GM19328 (cell line): Measurements from ENCODE around the gene PRR7.

Experiments
- ATAC-seq: cut with Tn5 transposase; IDR thresholded peaks from one replicate; pipeline ENCODE4 v1.9.1; 2021; ENCODE audit warnings: mild to moderate bottlenecking, moderate library complexity; ENCODE audit not compliant: unreplicated experiment

PRR7 gene

DNA sequence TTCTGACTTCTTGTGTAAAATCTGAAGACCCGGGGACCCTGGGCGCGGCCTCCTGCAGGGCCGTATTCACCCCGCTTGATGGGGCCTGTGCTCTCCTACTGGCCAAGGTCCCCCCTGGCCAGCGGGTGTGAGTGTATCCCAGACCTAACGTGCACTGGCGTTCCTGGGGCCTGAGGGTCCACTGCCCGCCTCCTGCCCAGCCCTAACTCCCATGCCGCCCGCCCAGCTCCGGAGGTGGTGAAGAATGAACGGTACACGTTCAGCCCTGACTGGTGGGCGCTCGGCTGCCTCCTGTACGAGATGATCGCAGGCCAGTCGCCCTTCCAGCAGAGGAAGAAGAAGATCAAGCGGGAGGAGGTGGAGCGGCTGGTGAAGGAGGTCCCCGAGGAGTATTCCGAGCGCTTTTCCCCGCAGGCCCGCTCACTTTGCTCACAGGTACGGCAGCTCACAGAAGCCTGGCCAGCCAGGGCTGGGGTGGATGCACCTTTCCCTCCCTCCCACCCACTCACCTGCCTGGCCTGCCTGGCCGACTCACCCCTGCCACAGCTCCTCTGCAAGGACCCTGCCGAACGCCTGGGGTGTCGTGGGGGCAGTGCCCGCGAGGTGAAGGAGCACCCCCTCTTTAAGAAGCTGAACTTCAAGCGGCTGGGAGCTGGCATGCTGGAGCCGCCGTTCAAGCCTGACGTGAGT lies 10.6 kb upstream of the PRR7 start:
- no peak for ATAC-seq

DNA sequence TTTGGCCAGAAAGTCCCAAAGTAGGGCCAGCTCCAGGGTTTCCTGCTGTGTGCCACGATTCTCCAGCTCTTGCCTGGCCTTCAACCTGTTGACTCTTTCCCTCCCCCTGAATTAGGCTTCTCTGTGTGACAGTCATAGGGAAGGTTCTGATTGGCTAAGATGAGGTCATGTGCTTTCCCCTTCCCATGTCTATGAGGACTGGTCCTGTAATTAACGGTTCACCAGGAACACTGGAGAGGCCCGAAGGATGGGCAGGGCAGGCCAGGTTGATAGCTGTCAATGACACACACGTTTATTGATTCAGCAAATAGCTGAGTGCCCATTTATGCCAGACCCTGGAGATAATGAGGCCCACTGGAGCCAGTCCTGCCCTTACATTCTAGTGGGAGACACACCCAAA lies 9.0 kb upstream of the PRR7 start:
- no peak for ATAC-seq

DNA sequence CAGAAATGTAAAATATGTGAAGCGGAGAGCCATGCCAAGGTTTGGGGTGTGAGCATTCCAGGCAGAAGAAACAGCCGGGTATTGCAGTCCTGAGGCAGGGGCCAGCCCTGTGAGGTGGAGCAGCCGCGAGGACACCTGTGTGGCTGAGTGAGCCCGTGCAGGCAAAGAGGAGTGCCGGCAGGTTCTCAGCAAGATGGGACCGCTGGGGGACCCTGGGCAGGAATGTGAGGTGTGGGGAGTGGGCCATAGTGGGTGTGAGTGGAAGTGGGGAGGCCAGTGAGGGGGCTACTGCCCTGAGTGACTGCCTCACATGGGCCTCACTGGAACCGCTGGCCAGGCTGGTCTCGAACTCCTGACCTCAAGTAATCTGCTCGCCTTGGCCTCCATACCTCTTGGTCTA lies 8.1 kb upstream of the PRR7 start:
- ATAC-seq, result no peak

DNA sequence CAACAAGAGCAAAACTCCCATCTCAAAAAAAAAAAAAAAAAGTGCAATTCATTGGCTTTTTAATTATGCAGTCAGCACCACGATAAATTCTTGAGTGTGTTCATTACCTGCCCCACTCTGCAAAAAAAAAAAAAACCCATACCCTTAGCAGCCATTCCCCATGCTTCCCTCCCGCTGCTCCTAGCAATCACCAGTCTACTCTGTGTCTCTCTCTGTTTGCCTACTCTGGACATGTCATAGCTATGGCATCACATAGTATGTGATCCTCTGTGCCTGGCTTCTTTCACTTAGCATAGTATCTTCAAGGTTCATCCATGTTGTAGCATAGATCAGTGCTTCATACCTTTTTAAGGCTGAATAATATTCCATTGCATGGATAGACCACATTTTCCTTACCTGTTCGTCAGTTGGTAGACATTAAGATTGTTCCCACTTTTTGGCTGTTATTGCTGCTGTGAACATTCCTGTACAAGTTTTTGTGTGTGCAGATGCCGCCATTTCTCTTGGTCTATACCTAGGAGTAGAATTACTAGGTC lies 7.0 kb upstream of the PRR7 start:
- ATAC-seq, result no peak

DNA sequence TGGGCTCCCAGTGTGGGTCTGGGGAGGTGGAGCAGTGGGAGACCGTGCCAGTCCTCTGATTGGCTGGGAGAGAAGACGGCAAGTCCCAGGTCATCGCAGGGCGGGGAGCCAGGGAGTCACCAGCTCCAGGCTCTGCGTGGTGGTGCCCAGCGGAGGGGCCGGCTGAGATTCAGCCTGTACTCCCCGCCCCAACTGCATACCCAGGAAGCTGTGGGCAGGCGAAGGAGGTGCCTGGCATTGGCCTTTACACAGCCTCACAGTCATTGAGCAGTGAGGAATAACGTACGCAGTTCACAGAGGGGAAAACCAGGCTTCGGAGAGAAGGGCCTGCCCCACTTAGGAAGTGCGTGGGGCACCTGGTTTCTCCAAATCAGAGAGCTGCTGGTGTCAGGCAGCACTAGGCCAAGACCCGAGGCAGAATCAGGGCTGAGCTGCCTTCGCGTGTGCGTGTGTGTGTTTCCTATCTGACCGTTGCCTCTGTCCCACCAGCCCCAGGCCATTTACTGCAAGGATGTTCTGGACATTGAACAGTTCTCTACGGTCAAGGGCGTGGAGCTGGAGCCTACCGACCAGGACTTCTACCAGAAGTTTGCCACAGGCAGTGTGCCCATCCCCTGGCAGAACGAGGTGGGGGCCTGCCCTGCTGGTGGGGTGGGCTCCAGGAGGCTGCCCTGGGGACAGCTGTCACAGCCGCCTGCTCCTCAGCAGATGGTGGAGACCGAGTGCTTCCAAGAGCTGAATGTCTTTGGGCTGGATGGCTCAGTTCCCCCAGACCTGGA lies 6.2 kb upstream of the PRR7 start:
- no peak for ATAC-seq

DNA sequence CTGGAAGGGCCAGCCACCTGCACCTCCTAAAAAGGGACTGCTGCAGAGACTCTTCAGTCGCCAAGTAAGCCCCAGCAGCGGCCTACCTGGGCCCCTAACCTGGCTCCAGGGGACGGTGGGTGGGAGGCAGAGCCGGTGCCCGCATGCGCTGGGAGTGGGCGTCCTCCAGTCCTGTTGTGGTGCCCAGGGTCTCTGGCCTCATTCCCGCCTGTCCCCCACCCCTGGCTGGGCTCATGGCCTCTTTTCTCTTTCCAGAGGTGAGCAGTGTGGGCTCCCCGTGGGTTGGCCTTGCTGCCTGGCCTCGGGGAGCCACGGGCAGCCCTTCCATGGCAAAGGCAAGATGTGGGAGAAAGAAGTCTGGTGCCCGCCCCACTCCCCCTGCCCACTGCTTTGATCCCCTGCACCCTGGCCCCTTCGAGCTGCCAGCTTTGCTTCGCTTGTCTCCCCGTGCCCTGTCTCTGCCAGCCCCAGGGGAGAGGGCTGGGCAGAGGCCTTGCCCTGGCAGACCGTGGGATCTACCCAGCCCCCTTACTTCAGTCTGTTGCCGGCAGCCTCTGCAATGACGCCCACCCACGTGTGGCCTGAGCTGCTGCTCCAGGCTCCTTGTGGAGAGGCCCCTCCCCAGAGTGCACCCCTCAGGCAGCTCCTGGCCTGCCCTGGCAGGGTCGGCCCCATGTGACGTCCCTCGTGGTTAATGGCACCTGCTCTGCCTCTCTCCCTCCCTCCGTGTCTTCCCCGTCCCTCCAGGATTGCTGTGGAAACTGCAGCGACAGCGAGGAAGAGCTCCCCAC lies 5.4 kb upstream of the PRR7 start:
- ATAC-seq, result no peak

DNA sequence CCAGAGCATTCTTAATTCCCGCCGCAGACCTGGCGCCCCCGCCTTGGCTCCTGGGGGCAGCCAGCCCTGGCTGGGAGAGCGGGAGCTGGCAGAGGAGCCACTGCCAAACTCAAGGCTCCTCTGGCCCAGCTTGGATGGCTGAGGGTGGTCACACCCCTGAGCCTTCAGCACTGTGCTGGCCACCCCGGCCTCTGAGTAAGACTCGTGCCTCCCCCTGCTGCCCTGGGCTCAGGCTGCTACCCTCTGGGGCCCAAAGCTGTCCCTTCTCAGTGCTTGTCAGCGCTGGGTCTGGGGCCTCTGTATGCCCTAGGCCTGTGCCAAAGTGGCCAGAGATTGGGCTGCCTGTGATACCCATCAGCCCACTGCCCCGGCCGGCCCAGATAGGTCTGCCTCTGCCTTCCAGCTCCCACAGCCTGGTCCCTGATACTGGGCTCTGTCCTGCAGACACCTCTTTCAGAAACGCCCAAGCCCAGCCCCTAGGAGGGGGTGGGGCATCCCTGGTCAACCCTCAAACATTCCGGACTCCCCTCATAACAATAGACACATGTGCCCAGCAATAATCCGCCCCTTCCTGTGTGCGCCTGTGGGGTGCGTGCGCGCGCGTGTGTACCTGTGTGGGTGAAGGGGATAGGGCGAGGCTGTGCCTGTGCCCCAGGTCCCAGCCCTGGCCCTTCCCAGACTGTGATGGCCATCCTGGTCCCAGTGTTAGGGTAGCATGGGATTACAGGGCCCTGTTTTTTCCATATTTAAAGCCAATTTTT lies 4.4 kb upstream of the PRR7 start:
- no peak for ATAC-seq

DNA sequence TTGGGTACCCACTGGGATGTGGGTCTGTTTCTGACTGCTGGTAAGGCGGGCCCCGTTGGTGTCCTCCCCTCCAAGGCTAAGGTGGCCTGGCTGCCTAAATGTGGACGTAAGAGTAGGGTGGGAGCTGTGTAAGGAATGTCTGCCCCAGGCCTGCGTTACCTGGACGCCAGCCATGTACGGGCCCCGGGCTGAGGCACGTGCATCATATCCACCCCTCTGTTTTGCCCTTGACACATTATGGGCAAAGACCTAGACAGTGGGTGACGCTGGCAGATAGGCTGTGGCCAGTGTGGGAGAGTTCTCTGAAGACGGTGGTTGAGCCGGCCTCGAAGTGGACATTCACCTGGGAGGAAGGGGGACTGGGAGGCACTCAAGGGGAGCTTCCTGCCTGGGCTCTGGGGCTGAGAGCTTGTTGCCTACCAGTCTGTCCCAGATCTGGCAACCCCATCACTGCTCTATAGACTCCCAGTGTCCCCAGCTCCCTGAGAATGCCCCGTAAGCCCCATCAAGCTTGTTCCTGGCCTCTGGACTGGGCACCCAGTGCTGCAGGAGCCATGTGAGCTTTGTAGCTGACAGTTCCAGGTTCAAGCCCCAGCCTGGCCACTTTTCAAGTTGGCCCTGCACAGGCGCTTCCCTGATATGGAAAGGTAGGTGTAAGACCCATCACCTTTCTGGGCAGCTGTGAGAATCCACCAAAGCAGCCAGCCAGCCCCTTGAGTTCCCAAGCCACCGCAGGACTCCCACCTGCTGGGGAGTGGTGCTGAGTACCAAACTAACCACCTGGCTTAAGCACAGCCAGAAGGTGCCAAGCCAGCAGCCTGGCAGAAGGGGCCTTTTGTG lies 3.2 kb upstream of the PRR7 start:
- ATAC-seq, result no peak

DNA sequence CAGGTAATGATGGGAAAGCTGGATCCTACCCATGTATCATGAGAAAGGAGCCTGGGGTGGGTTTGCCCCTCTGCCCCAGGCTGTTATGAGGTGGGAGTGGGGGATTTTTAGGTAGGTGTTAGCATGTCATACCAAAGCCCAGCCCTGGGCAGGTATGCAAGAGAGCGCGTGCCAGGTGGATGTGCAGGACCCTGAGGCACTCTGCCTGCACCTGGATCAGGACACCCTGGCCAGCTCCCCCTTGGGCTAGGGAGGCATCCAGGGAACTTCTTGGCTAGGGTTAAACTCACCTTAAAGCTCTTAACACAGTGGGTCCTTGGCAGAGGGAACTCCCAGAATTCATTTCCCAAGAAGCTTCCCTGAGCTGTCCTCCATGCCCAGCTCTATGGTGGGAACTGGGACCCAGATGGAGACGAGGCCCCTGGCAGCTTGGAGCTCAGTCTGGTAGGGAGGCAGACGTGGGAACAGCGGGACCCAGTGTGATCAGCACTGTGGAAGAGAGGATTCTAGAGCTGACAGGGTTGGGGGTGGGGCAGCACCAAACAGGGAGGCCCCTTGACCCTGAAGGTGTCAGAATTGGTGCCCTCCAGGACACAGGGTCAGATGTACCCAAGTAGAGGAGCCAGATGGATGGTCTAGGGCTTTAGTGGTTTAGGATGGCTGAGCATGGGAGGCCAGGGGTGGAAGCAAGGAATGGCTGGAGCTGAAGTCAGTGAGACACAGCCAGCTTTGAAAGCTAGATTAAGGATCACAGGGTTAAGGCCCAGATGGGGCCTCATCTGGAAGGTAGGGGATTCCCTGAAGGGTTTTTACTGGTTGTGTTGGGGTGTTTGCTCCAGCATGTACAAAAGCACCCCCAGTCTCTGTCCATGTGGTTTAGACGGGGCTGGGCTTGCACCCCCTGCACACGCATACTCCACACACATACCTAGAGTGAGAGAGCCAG lies 2.2 kb upstream of the PRR7 start:
- no peak for ATAC-seq

DNA sequence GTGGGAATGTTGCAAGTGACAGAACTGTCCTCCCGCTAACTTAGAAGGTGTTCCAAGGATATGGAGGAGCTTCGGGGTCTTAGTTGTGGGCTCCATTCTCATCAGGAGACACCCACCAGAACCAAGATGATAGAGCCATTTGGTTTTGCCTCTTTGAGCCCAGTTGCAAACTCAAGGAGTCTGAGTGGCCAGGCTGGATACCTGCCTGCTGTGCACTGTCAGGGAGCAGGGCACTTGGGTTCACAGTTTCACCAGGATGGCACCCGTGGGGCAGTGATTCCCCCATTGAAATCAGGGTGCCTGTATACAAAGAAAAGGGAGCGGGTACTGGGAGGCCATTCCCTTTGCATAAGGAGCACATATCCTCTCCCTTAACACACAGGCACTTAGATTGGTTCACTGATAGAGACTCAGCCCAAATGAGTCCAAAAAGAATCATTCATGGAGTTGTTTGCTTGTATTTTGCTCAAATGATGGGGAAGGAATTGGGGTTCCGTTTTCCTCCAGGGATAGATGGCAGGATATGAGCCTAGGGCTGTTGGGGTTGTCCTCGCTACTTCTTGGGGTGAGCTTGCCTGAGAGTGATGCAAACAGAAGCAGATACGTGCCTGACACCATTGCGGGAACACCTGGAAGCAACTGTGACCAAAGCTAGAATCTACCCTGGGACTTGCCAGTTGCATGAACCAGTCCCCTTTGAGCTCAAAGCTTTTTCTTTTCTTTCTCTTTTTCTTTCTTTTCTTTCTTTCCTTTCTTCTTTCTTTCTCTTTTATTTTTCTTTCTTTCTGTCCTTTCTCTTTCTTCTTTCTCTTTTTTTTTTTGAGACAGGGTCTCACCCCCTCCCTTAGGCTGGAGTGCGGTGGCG lies 1.3 kb upstream of the PRR7 start:
- ATAC-seq, result no peak

DNA sequence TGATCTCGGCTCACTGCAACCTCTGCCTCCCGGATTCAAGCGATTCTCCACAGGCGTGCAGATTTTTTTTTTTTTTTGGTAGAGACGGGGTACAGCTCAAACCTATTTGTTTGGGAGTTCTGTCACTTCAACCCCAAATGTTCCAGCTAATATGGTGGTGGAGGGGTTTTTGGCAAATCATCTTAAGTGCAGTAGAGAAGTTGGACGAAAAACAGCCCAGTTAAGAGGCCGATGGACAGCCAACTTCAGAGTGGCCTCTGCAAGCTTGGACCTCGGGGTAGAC lies 756 bp upstream of the PRR7 start:
- no peak for ATAC-seq

DNA sequence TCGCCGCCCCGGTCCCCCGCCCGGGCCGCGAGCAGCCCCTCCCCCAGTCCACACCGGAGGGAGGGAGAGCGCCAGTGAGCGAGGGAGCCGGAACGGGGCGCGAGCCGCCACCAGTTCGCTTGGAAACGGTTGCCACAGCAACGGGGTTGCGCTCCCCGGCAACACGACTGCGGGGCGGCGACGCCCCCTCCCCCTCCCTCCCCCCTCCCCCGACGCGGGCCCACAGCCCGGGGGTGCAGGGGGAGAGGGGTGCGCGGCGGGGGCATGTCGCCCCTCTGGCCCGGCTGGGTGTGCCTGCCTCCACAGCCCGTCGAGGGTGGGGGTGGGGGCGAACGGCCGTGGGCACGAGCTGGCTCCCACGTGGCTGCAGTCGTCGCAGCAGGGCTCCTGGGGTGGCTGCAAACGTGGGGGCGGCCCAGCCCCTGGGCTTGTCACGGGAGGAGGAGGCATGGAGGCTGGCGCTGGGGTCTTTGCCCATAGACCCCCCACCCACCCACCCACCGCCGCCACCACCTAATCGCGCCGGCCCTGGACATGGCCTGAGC lies 524 bp downstream of the PRR7 start:
- ATAC-seq, result peak; percentile 39

DNA sequence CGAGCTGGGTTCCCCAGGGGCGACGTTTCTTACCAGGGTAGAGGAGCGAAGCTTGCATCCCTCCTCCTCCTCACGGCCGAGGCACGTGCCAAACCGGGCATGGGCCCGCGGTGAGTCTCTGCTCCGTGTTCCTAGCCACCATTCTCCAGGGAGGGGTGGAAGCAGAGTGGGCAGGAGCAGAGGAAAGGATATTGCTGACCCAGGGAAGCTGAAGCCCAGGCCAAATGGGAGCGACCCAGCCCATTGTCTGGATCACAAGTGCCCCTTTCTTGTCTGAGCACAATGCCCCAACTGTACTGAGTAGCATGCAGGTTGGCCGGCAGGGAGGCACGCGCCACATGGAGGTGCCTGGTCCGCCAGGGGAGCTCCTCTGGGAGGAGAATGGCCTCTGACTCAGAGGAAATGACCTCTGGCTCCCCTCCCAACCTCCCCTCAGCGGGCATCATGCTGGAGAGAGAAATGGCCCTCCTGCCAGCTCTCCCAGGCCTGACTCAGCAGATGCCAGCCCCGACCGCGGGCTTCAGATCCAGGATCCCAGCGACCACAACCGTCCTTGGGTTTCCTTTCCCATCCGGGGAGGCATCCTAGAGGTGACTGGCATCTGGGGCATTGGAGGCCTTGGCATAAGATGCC lies 1.1 kb downstream of the PRR7 start:
- ATAC-seq, result no peak

DNA sequence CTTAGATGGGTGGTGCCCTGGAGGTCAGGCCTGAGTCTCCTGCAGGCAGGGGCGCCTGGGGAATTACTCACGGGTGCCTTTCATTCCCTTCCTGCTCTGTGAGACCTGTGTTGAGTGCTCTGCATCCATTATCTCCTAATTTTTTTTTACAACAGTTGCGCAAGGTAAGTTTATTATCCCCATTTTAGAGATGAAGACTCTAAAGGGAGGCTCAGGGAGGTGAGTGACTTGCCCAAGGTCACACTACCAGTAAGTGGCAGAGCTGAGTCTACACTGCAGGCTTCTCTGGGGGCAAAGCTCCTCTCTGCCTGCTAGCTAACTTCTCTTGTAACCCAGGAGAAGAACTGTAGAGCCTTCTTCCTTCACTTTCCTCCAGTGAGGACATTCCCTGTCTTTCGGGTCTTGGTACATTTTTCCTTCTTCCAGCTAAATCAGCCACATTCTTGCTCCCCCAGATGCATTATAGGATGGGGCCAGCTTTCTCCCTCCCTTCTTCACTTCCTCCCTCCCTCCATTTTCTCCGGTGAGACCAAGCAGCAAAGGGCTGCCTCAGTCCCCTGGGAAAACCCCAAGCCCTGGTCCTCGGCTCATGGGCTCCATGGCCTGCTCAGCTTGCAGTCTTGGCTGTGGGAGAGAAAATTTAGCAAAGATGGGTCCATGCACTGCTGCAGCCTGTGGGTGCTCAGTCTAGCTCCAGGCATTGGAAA lies 1.8 kb downstream of the PRR7 start:
- no peak for ATAC-seq

DNA sequence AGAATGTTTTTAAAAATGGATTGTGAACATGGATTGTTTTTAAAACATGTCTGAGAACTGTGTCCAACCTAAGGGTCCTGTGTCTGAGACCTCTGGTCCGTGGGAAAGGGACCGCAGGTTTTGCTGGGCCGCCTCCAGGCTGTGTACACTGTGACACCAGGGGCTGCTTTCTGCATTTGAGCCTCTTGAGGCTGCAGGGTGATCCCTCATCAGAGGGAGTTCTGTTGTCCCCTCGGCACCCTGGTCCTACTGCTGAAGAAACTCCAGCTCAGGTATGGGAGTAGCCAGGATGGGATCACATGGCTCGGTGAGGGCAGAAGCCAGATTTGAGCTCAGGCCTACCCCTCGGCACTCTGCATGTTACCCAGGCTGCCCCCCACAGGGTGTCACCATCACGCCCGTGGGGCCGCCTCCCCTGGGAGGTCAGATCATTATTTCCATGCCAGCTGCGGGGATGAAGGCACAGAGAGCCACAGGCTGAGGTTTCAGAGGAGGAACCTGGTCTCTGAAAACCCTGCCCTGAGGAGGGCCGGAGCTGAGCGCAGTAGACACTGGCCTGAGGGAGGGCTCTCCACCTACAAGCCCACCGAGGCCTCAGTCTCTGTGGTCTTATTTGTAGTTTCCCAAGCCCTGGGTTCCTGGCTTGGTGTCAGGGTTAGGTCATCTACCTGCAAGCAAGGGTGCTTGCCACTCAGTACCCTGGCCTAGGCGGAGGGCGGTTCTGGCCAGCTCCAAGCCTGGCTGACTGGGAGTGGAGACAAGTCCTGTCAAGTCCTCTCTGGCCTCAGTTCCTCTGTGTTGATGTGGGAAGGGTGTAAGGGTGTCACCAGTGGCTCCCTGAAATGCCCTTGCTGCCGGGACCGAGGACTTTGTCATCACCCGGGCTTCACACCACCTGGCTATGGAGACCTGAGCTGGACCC lies 2.8 kb downstream of the PRR7 start:
- ATAC-seq, result no peak
